Measurements from ENCODE around the gene CRIM1. TPM values are rescaled to one million over a fixed set of nuclear protein-coding genes. Genes with fewer than 3 reads are reported as not detected.

CRIM1 gene
- total and polyA plus RNA-seq, 2 of the 8 experiments (the other 6 are each of a cell fraction or from before 2014, with no cell fraction given) = 9.4 to 28.4 TPM

DNA sequence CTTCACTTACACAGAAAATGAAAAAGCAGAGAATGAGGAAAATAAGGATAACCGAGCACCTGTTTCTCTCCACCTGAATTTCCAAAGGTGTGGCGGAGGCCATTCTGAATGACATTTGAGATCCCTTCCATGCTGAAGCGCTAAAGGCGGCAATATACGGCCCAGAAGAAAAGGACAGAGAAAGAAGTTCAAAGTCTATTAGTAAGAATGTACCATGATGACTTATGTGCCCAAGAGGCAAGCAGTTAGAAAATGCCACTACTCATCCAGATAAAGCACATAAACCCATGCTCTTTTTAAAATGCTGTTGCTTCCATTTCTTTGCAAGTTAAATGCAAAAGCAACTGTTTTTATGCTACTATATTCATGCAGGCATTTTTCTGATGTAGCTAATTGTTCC, 205.1 kb downstream of the CRIM1 start:
- Histone ChIP-seq H3K36me3 (ENCODE audit: control insufficient read depth in 2 of 4, insufficient read depth in 4 of 4, low read length in 3 of 4) (no peaks in the 10 kb centered on the region), H2AK5ac (ENCODE audit: low read depth, low read length) (no peak overlapping the region), H3K14ac (ENCODE audit: insufficient read length) (no peak overlapping the region), H3K27ac (ENCODE audit: low read depth, low read length) (no peak overlapping the region), H2BK120ac (replicated peaks; ENCODE audit: low read depth, low read length) (no peak overlapping the region), H4K20me1 (replicated peaks in 1 of 2; ENCODE audit: control insufficient read depth in 1 of 2, insufficient read depth in 2 of 2, low read length in 2 of 2) (no peaks in the 10 kb centered on the region), H3K79me1 (ENCODE audit: low read depth, low read length) (peaks cover 3% of the 10 kb centered on the region; the same call in 1 of the 2 replicates), H2BK12ac (ENCODE audit: low read depth, low read length) (no peak overlapping the region), H4K91ac (replicated peaks; ENCODE audit: insufficient read length, low read length) (no peak overlapping the region), H3K27me3 (replicated peaks in 1 of 4; ENCODE audit: control insufficient read depth in 3 of 4, extremely low read depth in 1 of 4, insufficient read depth in 3 of 4, low read length in 3 of 4) (no peaks in the 10 kb centered on the region), H3K23me2 (ENCODE audit: low read depth, low read length) (no peaks in the 10 kb centered on the region), H3K9ac (replicated peaks in 1 of 4; ENCODE audit: extremely low read depth in 1 of 4, low read depth in 3 of 4, low read length in 3 of 4) (no peak overlapping the region), H3K4ac (replicated peaks; ENCODE audit: insufficient read length, low read depth, low read length) (no peak overlapping the region), H2BK20ac (ENCODE audit: low read length) (no peak overlapping the region), H2BK5ac (ENCODE audit: low read depth, low read length) (no peak overlapping the region), H3K23ac (ENCODE audit: insufficient read length) (no peak overlapping the region), H3K9me3 (ENCODE audit: insufficient read depth in 2 of 2, low read depth in 1 of 2, low read length in 1 of 2) (no peaks in the 10 kb centered on the region), H2AFZ (ENCODE audit: low read length) (no peak overlapping the region), H3K4me2 (ENCODE audit: insufficient read depth in 1 of 2, low read depth in 2 of 2, low read length in 2 of 2) (no peak overlapping the region), H2BK15ac (ENCODE audit: low read length) (no peak overlapping the region), H3K56ac (replicated peaks; ENCODE audit: insufficient read length, low read depth, low read length) (no peak overlapping the region), H3K4me3 (ENCODE audit: extremely low read depth in 1 of 4, insufficient read depth in 2 of 4, low read depth in 3 of 4, low read length in 4 of 4) (no peak overlapping the region), H3K4me1 (replicated peaks in 1 of 4; ENCODE audit: control insufficient read depth in 3 of 4, insufficient read depth in 4 of 4, low read length in 3 of 4) (peaks cover 0 to 7% (median 2%) of the 10 kb centered on the region in 4 experiments; a peak in 4 of 7 replicates), H4K8ac (ENCODE audit: extremely low read depth, insufficient read depth, low read length) (no peak overlapping the region), H3K79me2 (ENCODE audit: control insufficient read depth in 1 of 2, insufficient read depth in 2 of 2, low read length in 2 of 2) (0 out of 4 replicates have a peak, but pooled peaks cover 0 to 2% of the 10 kb centered on the region in 2 experiments), H3K18ac (ENCODE audit: extremely low read depth, low read length) (no peak overlapping the region), H4K5ac (ENCODE audit: insufficient read length, low read depth, low read length) (no peak overlapping the region)
- WGBS, 2 experiments (ENCODE audit: extremely low coverage in 1 of 2, insufficient coverage in 1 of 2, insufficient read length in 1 of 2, insufficient replicate concordance in 2 of 2, low coverage in 1 of 2, low lambda C conversion rate in 2 of 2, missing lambda C conversion rate in 1 of 2) = 97% methylated on average over 5 of the region's 5 CpGs; no CpG with 5 or more reads in 1 of the 2 experiments
- FAIRE-seq = no peak
- DNase-seq (ENCODE audit: low read depth in 1 of 2, low spot score in 2 of 2) = no peak
- ChIA-PET POLR2A (ENCODE audit: partially characterized antibody) (no interaction called here), CTCF (ENCODE audit: partially characterized antibody) (interaction anchor here (1.1 to 3.1 kb wide), 4 partner anchors 21 to 225 kb away, joined by 3 to 9 read pairs (median 3); no protein-coding TSS in a partner anchor)
- TF ChIP-seq MAX (IDR thresholded peaks at IDR 0.05) = no peak
